Renal cortex interstitium (tissue), 15 donors: ENCODE measurements around the gene MPV17L. TPM values are rescaled to one million over a fixed set of nuclear protein-coding genes. Genes with fewer than 3 reads are reported as not detected.
"Not testable (repeated sequence)": the region's sequence is repeated elsewhere in the genome, so short reads cannot be mapped to it uniquely, and the experiment has no call there.

ENCODE experiments used
- DNase-seq, 11 donors: peaks; one replicate each; pipeline ENCODE4 v3.0.0-alpha.2; 2013; ENCODE audit warnings: low read depth in 9 of 11, low spot score in 4 of 11; ENCODE audit errors: extremely low read depth in 1 of 11
- long read RNA-seq, 16 experiments: transcript quantifications; one replicate each; lab custom pipeline, GENCODE V29; 2026
- polyA plus RNA-seq, 3 donors: library from polyadenylated mRNA; unstranded; fragments of 120-200 nt; gene quantifications; one replicate each; pipeline ENCODE4 v1.2.1, GENCODE V29; 2013; ENCODE audit not compliant: insufficient read length in 3 of 3

The MPV17L gene
- 10 to 100 TPM in 1 of 3 donors, 1 to 10 TPM in 2; 8.0 to 13.1 (median 9.0) TPM for polyA plus RNA-seq
- long read RNA-seq, donor 1, full-length matches to known transcripts = 6 of 6 reads
- long read RNA-seq, donor 1, partial matches to known transcripts = 0 of 6 reads
- long read RNA-seq, donor 1, other reads (novel, unspliced or antisense) = 0 of 6 reads
- long read RNA-seq, donor 2, full-length matches to known transcripts = 3 of 3 reads
- long read RNA-seq, donor 2, partial matches to known transcripts = 0 of 3 reads
- long read RNA-seq, donor 2, other reads (novel, unspliced or antisense) = 0 of 3 reads
- long read RNA-seq, donor 3, full-length matches to known transcripts = 11 of 11 reads
- long read RNA-seq, donor 3, partial matches to known transcripts = 0 of 11 reads
- long read RNA-seq, donor 3, other reads (novel, unspliced or antisense) = 0 of 11 reads
- long read RNA-seq, donor 4, full-length matches to known transcripts = 7 of 7 reads
- long read RNA-seq, donor 4, partial matches to known transcripts = 0 of 7 reads
- long read RNA-seq, donor 4, other reads (novel, unspliced or antisense) = 0 of 7 reads
- long read RNA-seq, donor 5 = 0 reads
- long read RNA-seq, donor 6, full-length matches to known transcripts = 6 of 6 reads
- long read RNA-seq, donor 6, partial matches to known transcripts = 0 of 6 reads
- long read RNA-seq, donor 6, other reads (novel, unspliced or antisense) = 0 of 6 reads
- long read RNA-seq, donor 7, full-length matches to known transcripts = 3 of 3 reads
- long read RNA-seq, donor 7, partial matches to known transcripts = 0 of 3 reads
- long read RNA-seq, donor 7, other reads (novel, unspliced or antisense) = 0 of 3 reads
- long read RNA-seq, donor 8 = 0 reads
- long read RNA-seq, donor 9, full-length matches to known transcripts = 4 of 4 reads
- long read RNA-seq, donor 9, partial matches to known transcripts = 0 of 4 reads
- long read RNA-seq, donor 9, other reads (novel, unspliced or antisense) = 0 of 4 reads
- long read RNA-seq, donor 10, partial matches to known transcripts = 0 of 3 reads
- long read RNA-seq, donor 10, other reads (novel, unspliced or antisense) = 0 of 3 reads
- long read RNA-seq, donor 11, partial matches to known transcripts = 0 of 4 reads
- long read RNA-seq, donor 11, other reads (novel, unspliced or antisense) = 0 of 4 reads
- long read RNA-seq, donor 12, full-length matches to known transcripts = 1 of 1 reads
- long read RNA-seq, donor 12, partial matches to known transcripts = 0 of 1 reads
- long read RNA-seq, donor 12, other reads (novel, unspliced or antisense) = 0 of 1 reads
- long read RNA-seq, donor 13 = 0 reads
- long read RNA-seq, donor 14, full-length matches to known transcripts = 5 of 5 reads
- long read RNA-seq, donor 14, partial matches to known transcripts = 0 of 5 reads
- long read RNA-seq, donor 14, other reads (novel, unspliced or antisense) = 0 of 5 reads
- long read RNA-seq, donor 15, full-length matches to known transcripts = 5 of 5 reads
- long read RNA-seq, donor 15, partial matches to known transcripts = 0 of 5 reads
- long read RNA-seq, donor 15, other reads (novel, unspliced or antisense) = 0 of 5 reads
- long read RNA-seq, donor 16, full-length matches to known transcripts = 13 of 13 reads
- long read RNA-seq, donor 16, partial matches to known transcripts = 0 of 13 reads
- long read RNA-seq, donor 16, other reads (novel, unspliced or antisense) = 0 of 13 reads

GRCh38 chr16:15395631-15396508, at the start of gene MPV17L:
Gene MPV17L (plus strand): TSS chr16:15395754. CDS start chr16:15395898, 144 bp downstream.
- DNase-seq = peak in 8 of 11 donors; percentile 12 to 42 (median 24)

- DNase-seq = not testable (repeated sequence)
Observed at GRCh38 chr16:15348721-15349120, 46.8 kb upstream of the MPV17L start.

GRCh38 chr16:15351251-15351650, 44.3 kb upstream of the MPV17L start:
- not testable (repeated sequence) for DNase-seq

- not testable (repeated sequence) for DNase-seq
Observed at GRCh38 chr16:15351745-15352144, 43.8 kb upstream of the MPV17L start.

- DNase-seq = not testable (repeated sequence)
Observed at GRCh38 chr16:15352852-15353251, 42.7 kb upstream of the MPV17L start.

- DNase-seq = not testable (repeated sequence)
Observed at GRCh38 chr16:15354846-15355245, 40.7 kb upstream of the MPV17L start.

- DNase-seq = not testable (repeated sequence)
Observed at GRCh38 chr16:15357495-15357894, 38.1 kb upstream of the MPV17L start.

- DNase-seq = not testable (repeated sequence)
Observed at GRCh38 chr16:15378194-15378593, 17.4 kb upstream of the MPV17L start, which contains the start of gene NPIPA5. Gene NPIPA5 (minus strand): TSS chr16:15378294. CDS start chr16:15378294, 0 bp downstream.

GRCh38 chr16:15382810-15383209, 12.7 kb upstream of the MPV17L start:
- not testable (repeated sequence) for DNase-seq

GRCh38 chr16:15388060-15388459, 7.5 kb upstream of the MPV17L start:
- DNase-seq = not testable (repeated sequence)

- DNase-seq = not testable (repeated sequence)
Observed at GRCh38 chr16:15389916-15390315, 5.6 kb upstream of the MPV17L start.

- not testable (repeated sequence) for DNase-seq
Observed at GRCh38 chr16:15393025-15393424, 2.5 kb upstream of the MPV17L start.

GRCh38 chr16:15396509-15396829, 915 bp downstream of the MPV17L start:
- not testable (repeated sequence) for DNase-seq

- DNase-seq = no peak
Observed at GRCh38 chr16:15396948-15397594, 1.5 kb downstream of the MPV17L start.

GRCh38 chr16:15398618-15399316, 3.2 kb downstream of the MPV17L start:
- peak in 7 of 11 donors; percentile 6 to 51 (median 27) for DNase-seq

- no peak for DNase-seq
Observed at GRCh38 chr16:15399317-15399716, 3.8 kb downstream of the MPV17L start.
